Measurements from ENCODE around the gene PRKAG1. TPM values are rescaled to one million over a fixed set of nuclear protein-coding genes. Genes with fewer than 3 reads are reported as not detected.

PRKAG1 gene
- total RNA-seq, 4 donors from 2014 or later = 52.0 to 70.6 (median 64.3) TPM

DNA sequence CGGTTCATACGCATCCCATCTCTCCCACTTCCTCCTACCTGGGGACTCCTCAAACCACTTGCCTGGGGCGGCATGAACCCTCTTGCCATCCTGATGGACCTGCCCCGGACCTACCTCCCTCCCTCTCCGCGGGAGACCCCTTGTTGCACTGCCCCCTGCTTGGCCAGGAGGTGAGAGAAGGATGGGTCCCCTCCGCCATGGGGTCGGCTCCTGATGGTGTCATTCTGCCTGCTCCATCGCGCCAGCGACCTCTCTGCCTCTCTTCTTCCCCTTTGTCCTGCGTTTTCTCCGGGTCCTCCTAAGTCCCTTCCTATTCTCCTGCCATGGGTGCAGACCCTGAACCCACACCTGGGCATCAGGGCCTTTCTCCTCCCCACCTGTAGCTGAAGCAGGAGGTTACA lies 36.8 kb downstream of the PRKAG1 start:
- peaks cover 18 to 94% (median 56%) of the 10 kb centered on the region in 4 donors for H3K27me3 ChIP-seq
- WGBS = 35% methylated on average over 13 of the region's 13 CpGs
- no peak for DNase-seq (ENCODE audit: extremely low spot score)
- intact Hi-C loops (cut with DNase I) = no loop called here
- peaks cover 40 to 44% (median 42%) of the 10 kb centered on the region in 4 donors for H3K4me1 ChIP-seq
- H3K27ac ChIP-seq (replicated peaks in 1 of 4) = no peak overlapping the region
- no peaks in the 10 kb centered on the region for H3K36me3 ChIP-seq
- H3K4me3 ChIP-seq = peak overlapping the region in 3 of 4 donors; percentile 40 to 53 (median 42)
- no peaks in the 10 kb centered on the region for H3K9me3 ChIP-seq
- TF ChIP-seq POLR2AphosphoS5 (IDR thresholded peaks at IDR 0.05) = no peak
- TF ChIP-seq POLR2A (IDR thresholded peaks at IDR 0.05; ENCODE audit: low read depth) = no peak
- TF ChIP-seq, protein P1, sequence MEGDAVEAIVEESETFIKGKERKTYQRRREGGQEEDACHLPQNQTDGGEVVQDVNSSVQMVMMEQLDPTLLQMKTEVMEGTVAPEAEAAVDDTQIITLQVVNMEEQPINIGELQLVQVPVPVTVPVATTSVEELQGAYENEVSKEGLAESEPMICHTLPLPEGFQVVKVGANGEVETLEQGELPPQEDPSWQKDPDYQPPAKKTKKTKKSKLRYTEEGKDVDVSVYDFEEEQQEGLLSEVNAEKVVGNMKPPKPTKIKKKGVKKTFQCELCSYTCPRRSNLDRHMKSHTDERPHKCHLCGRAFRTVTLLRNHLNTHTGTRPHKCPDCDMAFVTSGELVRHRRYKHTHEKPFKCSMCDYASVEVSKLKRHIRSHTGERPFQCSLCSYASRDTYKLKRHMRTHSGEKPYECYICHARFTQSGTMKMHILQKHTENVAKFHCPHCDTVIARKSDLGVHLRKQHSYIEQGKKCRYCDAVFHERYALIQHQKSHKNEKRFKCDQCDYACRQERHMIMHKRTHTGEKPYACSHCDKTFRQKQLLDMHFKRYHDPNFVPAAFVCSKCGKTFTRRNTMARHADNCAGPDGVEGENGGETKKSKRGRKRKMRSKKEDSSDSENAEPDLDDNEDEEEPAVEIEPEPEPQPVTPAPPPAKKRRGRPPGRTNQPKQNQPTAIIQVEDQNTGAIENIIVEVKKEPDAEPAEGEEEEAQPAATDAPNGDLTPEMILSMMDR (IDR thresholded peaks at IDR 0.05) = no peak
- TF ChIP-seq EP300 (IDR thresholded peaks at IDR 0.05) = no peak

DNA sequence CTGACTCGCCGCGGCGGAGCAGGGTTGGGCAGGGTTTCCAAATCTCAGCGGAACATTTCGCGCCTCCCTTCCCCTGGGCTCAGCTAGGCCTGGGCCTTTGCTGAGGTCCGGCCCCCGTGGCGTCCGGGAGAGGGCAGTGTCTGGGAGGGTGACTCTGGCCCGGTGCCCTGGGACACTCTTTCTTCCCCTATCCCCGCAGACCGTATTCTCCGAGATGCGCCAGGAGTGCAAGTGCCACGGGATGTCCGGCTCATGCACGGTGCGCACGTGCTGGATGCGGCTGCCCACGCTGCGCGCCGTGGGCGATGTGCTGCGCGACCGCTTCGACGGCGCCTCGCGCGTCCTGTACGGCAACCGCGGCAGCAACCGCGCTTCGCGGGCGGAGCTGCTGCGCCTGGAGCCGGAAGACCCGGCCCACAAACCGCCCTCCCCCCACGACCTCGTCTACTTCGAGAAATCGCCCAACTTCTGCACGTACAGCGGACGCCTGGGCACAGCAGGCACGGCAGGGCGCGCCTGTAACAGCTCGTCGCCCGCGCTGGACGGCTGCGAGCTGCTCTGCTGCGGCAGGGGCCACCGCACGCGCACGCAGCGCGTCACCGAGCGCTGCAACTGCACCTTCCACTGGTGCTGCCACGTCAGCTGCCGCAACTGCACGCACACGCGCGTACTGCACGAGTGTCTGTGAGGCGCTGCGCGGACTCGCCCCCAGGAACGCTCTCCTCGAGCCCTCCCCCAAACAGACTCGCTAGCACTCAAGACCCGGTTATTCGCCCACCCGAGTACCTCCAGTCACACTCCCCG lies 37.4 kb downstream of the PRKAG1 start:
- H3K27ac ChIP-seq (replicated peaks in 1 of 4) = no peak overlapping the region
- DNase-seq (ENCODE audit: extremely low spot score) = no peak
- no peaks in the 10 kb centered on the region for H3K36me3 ChIP-seq
- intact Hi-C loops (cut with DNase I) = no loop called here
- peaks cover 40 to 44% (median 42%) of the 10 kb centered on the region in 4 donors for H3K4me1 ChIP-seq
- no peak for TF ChIP-seq POLR2A (IDR thresholded peaks at IDR 0.05; ENCODE audit: low read depth)
- TF ChIP-seq, protein P1 (IDR thresholded peaks at IDR 0.05) = no peak
- TF ChIP-seq POLR2AphosphoS5 (IDR thresholded peaks at IDR 0.05) = no peak
- TF ChIP-seq EP300 (IDR thresholded peaks at IDR 0.05) = no peak
- H3K4me3 ChIP-seq = peak overlapping the region; percentile 37 to 53 (median 41)
- H3K27me3 ChIP-seq = peaks cover 18 to 94% (median 57%) of the 10 kb centered on the region in 4 donors
- 3% methylated on average over 46 of the region's 91 CpGs for WGBS
- no peaks in the 10 kb centered on the region for H3K9me3 ChIP-seq

DNA sequence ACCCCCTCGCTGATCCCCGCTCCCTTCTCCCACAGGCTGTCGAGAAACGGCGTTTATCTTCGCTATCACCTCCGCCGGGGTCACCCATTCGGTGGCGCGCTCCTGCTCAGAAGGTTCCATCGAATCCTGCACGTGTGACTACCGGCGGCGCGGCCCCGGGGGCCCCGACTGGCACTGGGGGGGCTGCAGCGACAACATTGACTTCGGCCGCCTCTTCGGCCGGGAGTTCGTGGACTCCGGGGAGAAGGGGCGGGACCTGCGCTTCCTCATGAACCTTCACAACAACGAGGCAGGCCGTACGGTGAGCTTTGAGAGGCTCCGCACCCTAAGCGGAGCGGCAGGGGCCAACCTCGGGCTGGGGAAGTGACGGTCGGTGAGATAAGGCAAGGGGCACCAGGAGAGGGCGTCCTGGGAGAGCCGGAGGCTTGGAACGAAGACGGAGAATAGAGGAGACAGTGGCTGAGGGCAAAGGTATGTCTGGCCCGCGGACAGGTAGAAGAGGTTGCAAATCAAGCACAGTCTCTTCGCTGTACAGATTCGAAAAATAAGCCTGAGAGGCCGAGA lies 38.1 kb downstream of the PRKAG1 start:
- intact Hi-C loops (cut with DNase I) = no loop called here
- peak overlapping the region; percentile 37 to 53 (median 41) for H3K4me3 ChIP-seq
- TF ChIP-seq, protein P1 (IDR thresholded peaks at IDR 0.05) = no peak
- TF ChIP-seq EP300 (IDR thresholded peaks at IDR 0.05) (no peak), POLR2AphosphoS5 (IDR thresholded peaks at IDR 0.05) (no peak), POLR2A (IDR thresholded peaks at IDR 0.05; ENCODE audit: low read depth) (no peak)

DNA sequence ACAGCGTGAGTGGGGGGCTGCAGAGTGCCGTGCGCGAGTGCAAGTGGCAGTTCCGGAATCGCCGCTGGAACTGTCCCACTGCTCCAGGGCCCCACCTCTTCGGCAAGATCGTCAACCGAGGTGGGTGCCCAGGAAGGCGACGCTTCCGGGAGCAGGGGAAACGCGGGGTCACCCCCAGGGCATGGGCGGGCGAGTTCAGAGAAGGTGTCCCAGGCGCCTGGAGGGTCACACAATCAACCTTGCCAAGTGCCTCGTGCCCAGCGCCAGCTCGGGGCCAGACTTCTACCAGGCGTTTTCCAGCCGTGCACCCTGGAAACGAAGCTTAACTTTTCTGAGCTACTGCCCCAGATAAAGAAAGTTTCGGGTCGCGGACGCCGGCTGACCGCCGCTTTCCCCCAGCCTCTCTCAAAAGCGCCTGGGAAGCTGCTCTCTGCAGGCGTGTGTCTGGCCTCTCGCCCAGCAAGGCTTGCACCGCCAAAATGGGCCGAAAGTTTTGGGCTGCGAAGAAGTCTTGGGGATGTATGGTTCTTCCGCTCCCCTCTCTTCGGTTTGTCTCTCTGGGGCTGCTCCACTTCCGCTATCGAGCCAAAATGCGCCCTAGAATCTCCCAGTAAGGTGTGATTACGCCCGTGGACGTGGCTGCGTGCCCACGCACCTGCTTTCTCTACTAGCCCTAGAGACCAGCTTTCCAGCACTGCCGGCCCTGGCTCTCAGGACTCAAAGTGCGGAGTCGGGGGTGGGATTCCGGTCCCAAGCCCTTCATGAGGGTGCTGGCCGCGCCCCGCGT lies 38.8 kb downstream of the PRKAG1 start:
- TF ChIP-seq POLR2A (IDR thresholded peaks at IDR 0.05; ENCODE audit: low read depth) = no peak
- TF ChIP-seq POLR2AphosphoS5 (IDR thresholded peaks at IDR 0.05) = no peak
- TF ChIP-seq EP300 (IDR thresholded peaks at IDR 0.05) = no peak
- TF ChIP-seq, protein P1 (IDR thresholded peaks at IDR 0.05) = no peak
- no peaks in the 10 kb centered on the region for H3K9me3 ChIP-seq
- H3K27ac ChIP-seq (replicated peaks in 1 of 4) = no peak overlapping the region
- under 1% methylated on average over 19 of the region's 55 CpGs for WGBS
- peak overlapping the region; percentile 37 to 53 (median 41) for H3K4me3 ChIP-seq
- DNase-seq (ENCODE audit: extremely low spot score) = no peak
- H3K27me3 ChIP-seq = peaks cover 18 to 97% (median 59%) of the 10 kb centered on the region in 4 donors
- H3K36me3 ChIP-seq = no peaks in the 10 kb centered on the region
- peaks cover 40 to 44% (median 41%) of the 10 kb centered on the region in 4 donors for H3K4me1 ChIP-seq
- intact Hi-C loops (cut with DNase I) = no loop called here

More for the DNA sequence above, 38.1 kb downstream of the PRKAG1 start:
- no peaks in the 10 kb centered on the region for H3K36me3 ChIP-seq
- no peak for DNase-seq (ENCODE audit: extremely low spot score)
- H3K9me3 ChIP-seq = no peaks in the 10 kb centered on the region
- 2% methylated on average over 25 of the region's 46 CpGs for WGBS
- peaks cover 40 to 44% (median 41%) of the 10 kb centered on the region in 4 donors for H3K4me1 ChIP-seq
- H3K27me3 ChIP-seq = peaks cover 18 to 94% (median 59%) of the 10 kb centered on the region in 4 donors
- no peak overlapping the region for H3K27ac ChIP-seq (replicated peaks in 1 of 4)
